WERI-Rb-1 (cell line): Measurements from ENCODE around the gene RGS2.

Experiments
- DNase-seq: peaks from one replicate; pipeline ENCODE4 v3.0.0-alpha.2; 2020
- H3K27ac ChIP-seq: fragments of 250-450 bp; sonication (Bioruptor Pico); 2 replicates; pipeline ENCODE4 v1.5.1; 2020; ENCODE audit warnings: mild to moderate bottlenecking, moderate library complexity
- H3K27me3 ChIP-seq: fragments of 250-450 bp; sonication (Bioruptor Pico); 2 replicates; pipeline ENCODE4 v1.5.1; 2021; ENCODE audit warnings: mild to moderate bottlenecking, low read depth, moderate library complexity; ENCODE audit not compliant: insufficient read depth, severe bottlenecking
- H3K36me3 ChIP-seq: fragments of 250-450 bp; sonication (Bioruptor Pico); 2 replicates; pipeline ENCODE4 v1.5.1; 2020; ENCODE audit warnings: mild to moderate bottlenecking, moderate library complexity
- H3K4me3 ChIP-seq: 2 replicates; pipeline ENCODE4 v1.5.1; 2011; ENCODE audit warnings: low read depth, mild to moderate bottlenecking, control low read depth, low read length
- H3K9me3 ChIP-seq: fragments of 250-450 bp; sonication (Bioruptor Pico); 2 replicates; pipeline ENCODE4 v1.5.1; 2021; ENCODE audit warnings: mild to moderate bottlenecking, moderate library complexity; ENCODE audit not compliant: severe bottlenecking
- CTCF ChIP-seq: IDR thresholded peaks from 2 replicates; pipeline ENCODE4 v1.5.1; 2011; ENCODE audit warnings: low read depth, mild to moderate bottlenecking, control low read depth, inconsistent platforms, low read length

RGS2 gene

GRCh38 chr1:192861860-192862259 lies 53.0 kb downstream of the RGS2 start:
- Histone ChIP-seq H3K36me3 (no peaks in the 10 kb centered on the region), H3K4me3 (no peak overlapping the region), H3K9me3 (no peaks in the 10 kb centered on the region), H3K27ac (no peak overlapping the region), H3K27me3 (no peaks in the 10 kb centered on the region)
- no peak for DNase-seq
- no peak for TF ChIP-seq CTCF
